ENCODE measurements around the gene CRY2. TPM values are rescaled to one million over a fixed set of nuclear protein-coding genes. Genes with fewer than 3 reads are reported as not detected.

Gene CRY2
- total and polyA plus RNA-seq, 4 donors, result 16.7 to 72.9 (median 33.0) TPM

DNA sequence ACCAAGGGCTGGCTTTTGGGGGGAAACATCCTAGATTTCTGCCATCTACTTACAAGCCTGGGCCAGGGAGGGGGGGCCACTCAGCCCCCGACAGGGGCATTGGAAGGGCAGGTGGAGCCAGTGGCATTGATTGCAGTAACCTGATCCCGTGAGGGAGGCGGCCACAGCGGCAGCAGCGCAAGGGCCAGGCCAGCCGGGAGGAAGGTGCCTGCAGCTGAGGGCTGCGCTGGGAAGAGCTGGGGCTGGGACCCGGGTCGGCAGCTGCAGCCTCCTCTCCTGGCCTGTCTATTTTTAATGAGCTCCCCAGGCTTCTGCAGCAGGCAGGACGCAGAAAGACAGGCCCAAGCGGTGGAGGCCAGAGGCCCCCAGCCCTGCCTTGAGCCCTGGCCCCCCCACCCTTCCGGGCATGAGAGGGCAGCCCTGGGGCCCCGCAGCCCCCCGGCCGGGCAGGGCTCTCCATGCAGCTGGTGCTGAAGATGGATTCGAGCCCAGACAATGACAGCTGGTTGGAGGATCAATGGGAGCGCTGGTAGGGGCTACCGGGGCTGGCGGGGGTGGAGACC lies 49.2 kb downstream of the CRY2 start:
- Histone ChIP-seq H3K9me3 (ENCODE audit: control insufficient read depth in 4 of 4, low read length in 3 of 4) (no peaks in the 10 kb centered on the region), H3K27ac (ENCODE audit: low read depth in 1 of 2, low read length in 2 of 2) (no peak overlapping the region), H3K36me3 (ENCODE audit: control insufficient read depth in 4 of 4, insufficient read depth in 3 of 4, low read depth in 1 of 4, low read length in 3 of 4) (no peaks in the 10 kb centered on the region), H3K9ac (ENCODE audit: low read depth in 1 of 2, low read length in 2 of 2) (no peak overlapping the region), H3K27me3 (ENCODE audit: control insufficient read depth in 4 of 4, insufficient read depth in 4 of 4, low read length in 3 of 4) (no peaks in the 10 kb centered on the region), H3K4me1 (ENCODE audit: control insufficient read depth in 4 of 4, insufficient read depth in 4 of 4, low read length in 3 of 4) (peaks cover 7 to 38% (median 24%) of the 10 kb centered on the region in 4 donors), H3K4me3 (ENCODE audit: low read depth in 1 of 3, low read length in 3 of 3) (no peak overlapping the region)
- 27% methylated on average over 19 of the region's 19 CpGs for WGBS
- no peak for DNase-seq (ENCODE audit: low spot score)
- TF ChIP-seq, protein P1, sequence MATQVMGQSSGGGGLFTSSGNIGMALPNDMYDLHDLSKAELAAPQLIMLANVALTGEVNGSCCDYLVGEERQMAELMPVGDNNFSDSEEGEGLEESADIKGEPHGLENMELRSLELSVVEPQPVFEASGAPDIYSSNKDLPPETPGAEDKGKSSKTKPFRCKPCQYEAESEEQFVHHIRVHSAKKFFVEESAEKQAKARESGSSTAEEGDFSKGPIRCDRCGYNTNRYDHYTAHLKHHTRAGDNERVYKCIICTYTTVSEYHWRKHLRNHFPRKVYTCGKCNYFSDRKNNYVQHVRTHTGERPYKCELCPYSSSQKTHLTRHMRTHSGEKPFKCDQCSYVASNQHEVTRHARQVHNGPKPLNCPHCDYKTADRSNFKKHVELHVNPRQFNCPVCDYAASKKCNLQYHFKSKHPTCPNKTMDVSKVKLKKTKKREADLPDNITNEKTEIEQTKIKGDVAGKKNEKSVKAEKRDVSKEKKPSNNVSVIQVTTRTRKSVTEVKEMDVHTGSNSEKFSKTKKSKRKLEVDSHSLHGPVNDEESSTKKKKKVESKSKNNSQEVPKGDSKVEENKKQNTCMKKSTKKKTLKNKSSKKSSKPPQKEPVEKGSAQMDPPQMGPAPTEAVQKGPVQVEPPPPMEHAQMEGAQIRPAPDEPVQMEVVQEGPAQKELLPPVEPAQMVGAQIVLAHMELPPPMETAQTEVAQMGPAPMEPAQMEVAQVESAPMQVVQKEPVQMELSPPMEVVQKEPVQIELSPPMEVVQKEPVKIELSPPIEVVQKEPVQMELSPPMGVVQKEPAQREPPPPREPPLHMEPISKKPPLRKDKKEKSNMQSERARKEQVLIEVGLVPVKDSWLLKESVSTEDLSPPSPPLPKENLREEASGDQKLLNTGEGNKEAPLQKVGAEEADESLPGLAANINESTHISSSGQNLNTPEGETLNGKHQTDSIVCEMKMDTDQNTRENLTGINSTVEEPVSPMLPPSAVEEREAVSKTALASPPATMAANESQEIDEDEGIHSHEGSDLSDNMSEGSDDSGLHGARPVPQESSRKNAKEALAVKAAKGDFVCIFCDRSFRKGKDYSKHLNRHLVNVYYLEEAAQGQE (IDR thresholded peaks at IDR 0.05), result peak; percentile 38
- TF ChIP-seq RAD21 (IDR thresholded peaks at IDR 0.05), result no peak
- TF ChIP-seq, protein P2, sequence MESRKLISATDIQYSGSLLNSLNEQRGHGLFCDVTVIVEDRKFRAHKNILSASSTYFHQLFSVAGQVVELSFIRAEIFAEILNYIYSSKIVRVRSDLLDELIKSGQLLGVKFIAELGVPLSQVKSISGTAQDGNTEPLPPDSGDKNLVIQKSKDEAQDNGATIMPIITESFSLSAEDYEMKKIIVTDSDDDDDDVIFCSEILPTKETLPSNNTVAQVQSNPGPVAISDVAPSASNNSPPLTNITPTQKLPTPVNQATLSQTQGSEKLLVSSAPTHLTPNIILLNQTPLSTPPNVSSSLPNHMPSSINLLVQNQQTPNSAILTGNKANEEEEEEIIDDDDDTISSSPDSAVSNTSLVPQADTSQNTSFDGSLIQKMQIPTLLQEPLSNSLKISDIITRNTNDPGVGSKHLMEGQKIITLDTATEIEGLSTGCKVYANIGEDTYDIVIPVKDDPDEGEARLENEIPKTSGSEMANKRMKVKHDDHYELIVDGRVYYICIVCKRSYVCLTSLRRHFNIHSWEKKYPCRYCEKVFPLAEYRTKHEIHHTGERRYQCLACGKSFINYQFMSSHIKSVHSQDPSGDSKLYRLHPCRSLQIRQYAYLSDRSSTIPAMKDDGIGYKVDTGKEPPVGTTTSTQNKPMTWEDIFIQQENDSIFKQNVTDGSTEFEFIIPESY (IDR thresholded peaks at IDR 0.05), result no peak
- TF ChIP-seq YY1 (IDR thresholded peaks at IDR 0.05), result no peak
- TF ChIP-seq, protein P3, sequence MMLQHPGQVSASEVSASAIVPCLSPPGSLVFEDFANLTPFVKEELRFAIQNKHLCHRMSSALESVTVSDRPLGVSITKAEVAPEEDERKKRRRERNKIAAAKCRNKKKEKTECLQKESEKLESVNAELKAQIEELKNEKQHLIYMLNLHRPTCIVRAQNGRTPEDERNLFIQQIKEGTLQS (IDR thresholded peaks at IDR 0.05), result no peak
- TF ChIP-seq, protein P4, sequence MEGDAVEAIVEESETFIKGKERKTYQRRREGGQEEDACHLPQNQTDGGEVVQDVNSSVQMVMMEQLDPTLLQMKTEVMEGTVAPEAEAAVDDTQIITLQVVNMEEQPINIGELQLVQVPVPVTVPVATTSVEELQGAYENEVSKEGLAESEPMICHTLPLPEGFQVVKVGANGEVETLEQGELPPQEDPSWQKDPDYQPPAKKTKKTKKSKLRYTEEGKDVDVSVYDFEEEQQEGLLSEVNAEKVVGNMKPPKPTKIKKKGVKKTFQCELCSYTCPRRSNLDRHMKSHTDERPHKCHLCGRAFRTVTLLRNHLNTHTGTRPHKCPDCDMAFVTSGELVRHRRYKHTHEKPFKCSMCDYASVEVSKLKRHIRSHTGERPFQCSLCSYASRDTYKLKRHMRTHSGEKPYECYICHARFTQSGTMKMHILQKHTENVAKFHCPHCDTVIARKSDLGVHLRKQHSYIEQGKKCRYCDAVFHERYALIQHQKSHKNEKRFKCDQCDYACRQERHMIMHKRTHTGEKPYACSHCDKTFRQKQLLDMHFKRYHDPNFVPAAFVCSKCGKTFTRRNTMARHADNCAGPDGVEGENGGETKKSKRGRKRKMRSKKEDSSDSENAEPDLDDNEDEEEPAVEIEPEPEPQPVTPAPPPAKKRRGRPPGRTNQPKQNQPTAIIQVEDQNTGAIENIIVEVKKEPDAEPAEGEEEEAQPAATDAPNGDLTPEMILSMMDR (IDR thresholded peaks at IDR 0.05; ENCODE audit: low read depth, low read length, missing input control), result no peak

DNA sequence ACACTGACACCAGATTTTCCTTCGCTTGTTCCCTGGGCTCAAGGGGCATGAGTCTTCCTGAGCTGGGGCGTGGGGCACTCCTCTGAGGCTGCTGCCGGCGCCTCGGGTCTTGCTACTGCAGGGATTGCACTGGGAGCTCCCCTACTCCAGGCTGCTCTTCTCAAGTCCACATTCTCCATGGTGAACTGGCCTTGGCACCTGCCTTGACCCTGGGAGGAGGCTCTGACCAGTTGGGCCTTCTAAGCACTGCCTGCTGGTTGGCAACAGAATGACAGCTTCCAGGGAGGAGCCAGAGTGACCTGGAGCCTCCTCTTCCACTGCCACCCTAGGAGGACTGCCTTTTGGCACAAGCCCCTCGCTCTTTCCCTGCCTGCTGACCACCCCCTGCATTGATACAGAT lies 50.3 kb downstream of the CRY2 start:
- no peak overlapping the region for H3K4me3 ChIP-seq (ENCODE audit: low read depth in 1 of 3, low read length in 3 of 3)
- DNase-seq (ENCODE audit: low spot score), result no peak
- H3K27ac ChIP-seq (ENCODE audit: low read depth in 1 of 2, low read length in 2 of 2), result no peak overlapping the region
- no peaks in the 10 kb centered on the region for H3K9me3 ChIP-seq (ENCODE audit: control insufficient read depth in 4 of 4, low read length in 3 of 4)
- no peak overlapping the region for H3K9ac ChIP-seq (ENCODE audit: low read depth in 1 of 2, low read length in 2 of 2)
- TF ChIP-seq, protein P1 (IDR thresholded peaks at IDR 0.05), result no peak
- no peak for TF ChIP-seq FOXA2 (IDR thresholded peaks at IDR 0.05)
- no peak for TF ChIP-seq YY1 (IDR thresholded peaks at IDR 0.05)
- TF ChIP-seq, protein P2 (IDR thresholded peaks at IDR 0.05), result no peak
- TF ChIP-seq JUND (IDR thresholded peaks at IDR 0.05), result no peak
- WGBS, result 92% methylated on average over 6 of the region's 6 CpGs
- no peaks in the 10 kb centered on the region for H3K27me3 ChIP-seq (ENCODE audit: control insufficient read depth in 4 of 4, insufficient read depth in 4 of 4, low read length in 3 of 4)
- H3K36me3 ChIP-seq (ENCODE audit: control insufficient read depth in 4 of 4, insufficient read depth in 3 of 4, low read depth in 1 of 4, low read length in 3 of 4), result no peaks in the 10 kb centered on the region
- peaks cover 7 to 32% (median 21%) of the 10 kb centered on the region in 4 donors for H3K4me1 ChIP-seq (ENCODE audit: control insufficient read depth in 4 of 4, insufficient read depth in 4 of 4, low read length in 3 of 4)

Data from liver (tissue), 9 donors.